IMR-90 (cell line): ENCODE results near the gene LGALS16. TPM values are rescaled to one million over a fixed set of nuclear protein-coding genes. Genes with fewer than 3 reads are reported as not detected.

ENCODE experiments used
- ATAC-seq: fragments of 200-7000 bp; cut with Tn5 transposase; 2 replicates; pipeline ENCODE4 v1.9.1; 2020; ENCODE audit warnings: low read depth, mild to moderate bottlenecking, moderate library complexity
- BruUV-seq: library from RNA; stranded (reverse); fragments of 400-500 nt; replicated peaks from 2 replicates; lab custom pipeline; 2021; lab: Mats Ljungman, UMichigan
- CTCF ChIA-PET: fragments of 300-600 bp; formaldehyde crosslinking; extraction: SDS; loops from one replicate; lab custom pipeline; 2021; ENCODE audit warnings: antibody characterized with exemption; lab: Yijun Ruan, JAX
- POLR2A ChIA-PET: fragments of 300-600 bp; sonication (Branson Sonifier 250); formaldehyde crosslinking; loops from one replicate; lab custom pipeline; 2022; ENCODE audit warnings: antibody characterized with exemption; ENCODE audit not compliant: unreplicated experiment; lab: Charles Lee
- DNase-seq: peaks from one replicate; pipeline ENCODE4 v3.0.0; 2013
- H2AFZ ChIP-seq: replicated peaks from 2 replicates; pipeline ENCODE3; 2013; ENCODE audit warnings: low read length, mild to moderate bottlenecking; ENCODE audit not compliant: poor library complexity
- H2AK5ac ChIP-seq: 2 replicates; pipeline ENCODE4 v1.6.1; 2013; ENCODE audit warnings: low read depth, low read length, inconsistent platforms
- H2AK9ac ChIP-seq: replicated peaks from 2 replicates; pipeline ENCODE3; 2013; ENCODE audit warnings: mild to moderate bottlenecking, low read depth, low read length, moderate library complexity; ENCODE audit not compliant: poor library complexity
- H2BK120ac ChIP-seq: 2 replicates; pipeline ENCODE4 v1.6.1; 2013; ENCODE audit warnings: low read depth, low read length, inconsistent platforms
- H2BK15ac ChIP-seq: 3 replicates; pipeline ENCODE4 v1.6.1; 2013; ENCODE audit warnings: low read depth, low read length, inconsistent platforms
- H2BK20ac ChIP-seq: 2 replicates; pipeline ENCODE4 v1.6.1; 2013; ENCODE audit warnings: low read depth, mild to moderate bottlenecking, inconsistent platforms, low read length, moderate library complexity
- H2BK5ac ChIP-seq: 2 replicates; pipeline ENCODE4 v1.6.1; 2013; ENCODE audit warnings: mild to moderate bottlenecking, low read depth, low read length, inconsistent platforms; ENCODE audit not compliant: poor library complexity, severe bottlenecking
- H3K14ac ChIP-seq: replicated peaks from 2 replicates; pipeline ENCODE4 v1.6.1; 2013; ENCODE audit warnings: low read depth, low read length, inconsistent platforms
- H3K18ac ChIP-seq: 2 replicates; pipeline ENCODE4 v1.6.1; 2013; ENCODE audit warnings: low read depth, low read length, control low read depth
- H3K23ac ChIP-seq: 2 replicates; pipeline ENCODE4 v1.6.1; 2013; ENCODE audit warnings: low read depth, low read length, inconsistent platforms
- H3K27ac ChIP-seq: 2 replicates; pipeline ENCODE4 v1.5.1; 2013; ENCODE audit warnings: mild to moderate bottlenecking, control low read depth, low read length; ENCODE audit not compliant: insufficient read depth
- H3K27me3 ChIP-seq: 2 replicates; pipeline ENCODE4 v1.6.1; 2013; ENCODE audit warnings: low read length; ENCODE audit not compliant: control insufficient read depth, insufficient read depth
- H3K36me3 ChIP-seq: 2 replicates; pipeline ENCODE4 v1.6.1; 2013; ENCODE audit warnings: low read length, mixed read lengths; ENCODE audit not compliant: control insufficient read depth, insufficient read depth
- H3K4ac ChIP-seq: 2 replicates; pipeline ENCODE4 v1.6.1; 2013; ENCODE audit warnings: low read depth, low read length, inconsistent platforms
- H3K4me1 ChIP-seq: 2 replicates; pipeline ENCODE4 v1.6.1; 2013; ENCODE audit warnings: low read length, mixed read lengths; ENCODE audit not compliant: control insufficient read depth, insufficient read depth
- H3K4me2 ChIP-seq: 2 replicates; pipeline ENCODE4 v1.6.1; 2013; ENCODE audit warnings: low read depth, mild to moderate bottlenecking, control low read depth, low read length, moderate library complexity
- H3K4me3 ChIP-seq: 2 replicates; pipeline ENCODE4 v1.5.1; 2013; ENCODE audit warnings: low read depth, mild to moderate bottlenecking, control low read depth, low read length, moderate library complexity; ENCODE audit not compliant: insufficient read depth
- H3K56ac ChIP-seq: 2 replicates; pipeline ENCODE4 v1.6.1; 2013; ENCODE audit warnings: low read length, inconsistent platforms; ENCODE audit not compliant: insufficient read depth; ENCODE audit errors: extremely low read depth
- H3K79me1 ChIP-seq, 2 experiments: 2 replicates each; pipeline ENCODE4 v1.6.1; 2013; ENCODE audit warnings: low read length in 2 of 2, inconsistent platforms in 1 of 2, low read depth in 1 of 2
- H3K9ac ChIP-seq: 2 replicates; pipeline ENCODE4 v1.6.1; 2013; ENCODE audit warnings: low read depth, low read length, control low read depth
- H3K9me1 ChIP-seq: 2 replicates; pipeline ENCODE4 v1.6.1; 2013; ENCODE audit warnings: low read length, inconsistent platforms; ENCODE audit not compliant: insufficient read depth
- H3K9me3 ChIP-seq: 2 replicates; pipeline ENCODE4 v1.6.1; 2013; ENCODE audit warnings: low read length; ENCODE audit not compliant: control insufficient read depth, insufficient read depth
- H4K20me1 ChIP-seq: 2 replicates; pipeline ENCODE4 v1.6.1; 2013; ENCODE audit warnings: low read length, inconsistent platforms; ENCODE audit not compliant: insufficient read depth
- H4K5ac ChIP-seq: 2 replicates; pipeline ENCODE4 v1.6.1; 2013; ENCODE audit warnings: mild to moderate bottlenecking, low read depth, low read length, control low read depth
- H4K8ac ChIP-seq, 2 experiments: 2 replicates each; pipeline ENCODE4 v1.6.1; 2013; ENCODE audit warnings: low read depth in 2 of 2, low read length in 2 of 2, control low read depth in 1 of 2, inconsistent platforms in 1 of 2
- H4K91ac ChIP-seq: 2 replicates; pipeline ENCODE4 v1.6.1; 2013; ENCODE audit warnings: low read depth, low read length, inconsistent platforms; ENCODE audit not compliant: insufficient read depth
- CEBPB ChIP-seq: IDR thresholded peaks from 2 replicates; pipeline ENCODE4 v1.6.1; 2012; ENCODE audit warnings: low read depth, low read length, improper control_type of control experiment
- CHD1 ChIP-seq: IDR thresholded peaks from 2 replicates; pipeline ENCODE4 v1.6.1; 2012; ENCODE audit warnings: low read depth, low read length, improper control_type of control experiment
- FOS ChIP-seq: fragments of 150-350 bp; IDR thresholded peaks from 2 replicates; pipeline ENCODE4 v1.6.1; 2016; ENCODE audit warnings: low read depth, low read length
- MAZ ChIP-seq: IDR thresholded peaks from 2 replicates; pipeline ENCODE4 v1.6.1; 2012; ENCODE audit warnings: low read depth, mild to moderate bottlenecking, low read length, improper control_type of control experiment, moderate library complexity, borderline replicate concordance
- MXI1 ChIP-seq: IDR thresholded peaks from 2 replicates; pipeline ENCODE4 v1.6.1; 2012; ENCODE audit warnings: low read depth, mild to moderate bottlenecking, low read length, moderate library complexity, borderline replicate concordance
- NFE2L2 ChIP-seq: fragments of 150-350 bp; IDR thresholded peaks from 2 replicates; pipeline ENCODE4 v1.6.1; 2016; ENCODE audit warnings: low read depth, mild to moderate bottlenecking, low read length
- POLR2A ChIP-seq: IDR thresholded peaks from 2 replicates; pipeline ENCODE4 v1.6.1; 2012; ENCODE audit warnings: mild to moderate bottlenecking, low read depth, low read length
- RAD21 ChIP-seq: IDR thresholded peaks from 2 replicates; pipeline ENCODE4 v1.6.1; 2012; ENCODE audit warnings: low read length, improper control_type of control experiment
- RCOR1 ChIP-seq: IDR thresholded peaks from 2 replicates; pipeline ENCODE4 v1.6.1; 2012; ENCODE audit warnings: mild to moderate bottlenecking, low read length, improper control_type of control experiment; ENCODE audit not compliant: insufficient replicate concordance
- RFX5 ChIP-seq: IDR thresholded peaks from 2 replicates; pipeline ENCODE4 v1.8.0; 2012; ENCODE audit warnings: low read depth, mild to moderate bottlenecking, low read length, moderate library complexity
- USF2 ChIP-seq: fragments of 150-350 bp; IDR thresholded peaks from 2 replicates; pipeline ENCODE4 v1.6.1; 2017; ENCODE audit warnings: mild to moderate bottlenecking, antibody characterized with exemption, low read length, low read depth
- WGBS, 2 experiments: methylation state at CpG; one replicate each; pipeline versions ENCODE4 v1.1.5 to v1.1.7; 2013; ENCODE audit warnings: missing lambda C conversion rate in 2 of 2; ENCODE audit not compliant: insufficient read length in 1 of 2; ENCODE audit errors: extremely low coverage in 2 of 2; 5-methylcytosine and 5-hydroxymethylcytosine counted together
- dilution Hi-C: fragments of 300-500 bp; cut with HindIII; formaldehyde crosslinking; loops from one replicate; pipeline ENCODE4 v1.14.3; 2018; ENCODE audit warnings: low sequenced_read_pairs; ENCODE audit not compliant: unreplicated experiment
- in situ Hi-C: fragments of 300-500 bp; cut with MboI; formaldehyde crosslinking; loops from 3 replicates; pipeline ENCODE4 v1.14.3; 2019; ENCODE audit warnings: low sequenced_read_pairs, inconsistent platforms, mixed read lengths
- intact Hi-C: fragments of 100-400 bp; cut with micrococcal nuclease; formaldehyde crosslinking; loops from 2 replicates; pipeline ENCODE4 v1.10.0; 2022
- polyA plus RNA-seq, 3 experiments: library from polyadenylated mRNA; depleted of rRNA; stranded (reverse); fragments of >200 nt; gene quantifications; 2 replicates each; pipeline ENCODE4 v1.2.3, GENCODE V29; 2012; ENCODE audit warnings: low replicate concordance in 1 of 3
- total RNA-seq: library from RNA; depleted of rRNA; stranded (reverse); fragments of >200 nt; gene quantifications from 2 replicates; pipeline ENCODE4 v1.2.3, GENCODE V29; 2012

The LGALS16 gene
- total and polyA plus RNA-seq, 2 of the 4 experiments (the other 2 are of a cell fraction), result not detected

GRCh38 chr19:39677961-39678889 lies 22.5 kb downstream of the LGALS16 start:
- Histone ChIP-seq H3K36me3 (no peaks in the 10 kb centered on the region), H3K4me3 (no peak overlapping the region), H3K4me2 (no peak overlapping the region), H3K79me1 (no peaks in the 10 kb centered on the region), H2BK15ac (no peak overlapping the region), H3K23ac (no peak overlapping the region), H3K9ac (no peak overlapping the region), H4K91ac (no peak overlapping the region), H3K14ac (no peak overlapping the region), H2AK5ac (no peak overlapping the region), H4K20me1 (no peaks in the 10 kb centered on the region), H3K18ac (no peak overlapping the region), H4K5ac (no peak overlapping the region), H3K9me1 (no peaks in the 10 kb centered on the region), H3K4me1 (no peaks in the 10 kb centered on the region), H3K9me3 (no peaks in the 10 kb centered on the region), H2BK5ac (no peak overlapping the region), H2AFZ (peak overlapping the region; percentile 43), H3K56ac (no peak overlapping the region), H4K8ac (no peak overlapping the region), H3K4ac (no peak overlapping the region), H2BK120ac (no peak overlapping the region), H3K27me3 (no peaks in the 10 kb centered on the region), H2BK20ac (no peak overlapping the region), H3K27ac (no peak overlapping the region), H2AK9ac (no peak overlapping the region)
- CTCF ChIA-PET, result no interaction called here
- peak; percentile 39 for DNase-seq
- POLR2A ChIA-PET, result no interaction called here
- 60% methylated on average over 3 of the region's 10 CpGs; no CpG with 5 or more reads in 1 of the 2 experiments for WGBS, 2 experiments
- dilution Hi-C loops, result no loop called here
- peak; percentile 46 for ATAC-seq
- BruUV-seq, result no TSS peak
- in situ Hi-C loops, result loop anchor here (10.0 kb wide), 1 partner anchor 123 kb away; no protein-coding TSS in a partner anchor
- intact Hi-C loops, result no loop called here
- TF ChIP-seq RCOR1, result no peak
- no peak for TF ChIP-seq CEBPB
- TF ChIP-seq CHD1, result no peak
- no peak for TF ChIP-seq FOS
- TF ChIP-seq MAZ, result no peak
- TF ChIP-seq RAD21, result no peak
- no peak for TF ChIP-seq RFX5
- no peak for TF ChIP-seq MXI1
- TF ChIP-seq USF2, result no peak
- TF ChIP-seq POLR2A, result no peak
- TF ChIP-seq NFE2L2, result no peak
